Caco-2 (cell line): ENCODE results near the gene NOL4L. TPM values are rescaled to one million over a fixed set of nuclear protein-coding genes. Genes with fewer than 3 reads are reported as not detected.

Experiments
- BruUV-seq: library from RNA; stranded (reverse); fragments of 400-500 nt; replicated peaks from 2 replicates; lab custom pipeline; 2021; lab: Mats Ljungman, UMichigan
- CTCF ChIA-PET: fragments of 300-600 bp; sonication (Branson Sonifier 250); formaldehyde crosslinking; loops from one replicate; lab custom pipeline; 2022; ENCODE audit warnings: antibody characterized with exemption; lab: Charles Lee
- POLR2A ChIA-PET: fragments of 300-600 bp; sonication (Branson Sonifier 250); formaldehyde crosslinking; loops from one replicate; lab custom pipeline; 2022; ENCODE audit warnings: antibody characterized with exemption; lab: Charles Lee
- DNase-seq, 2 experiments: peaks; one replicate each; pipeline versions ENCODE4 v3.0.0 to v3.0.0-alpha.2; 2020 to 2022
- H3K27me3 ChIP-seq: replicated peaks from 2 replicates; pipeline ENCODE4 v1.6.0; 2011; ENCODE audit warnings: low read length; ENCODE audit not compliant: control insufficient read depth, insufficient read depth
- H3K36me3 ChIP-seq: 2 replicates; pipeline ENCODE4 v1.5.1; 2011; ENCODE audit warnings: low read length; ENCODE audit not compliant: control insufficient read depth, insufficient read depth
- H3K4me1 ChIP-seq: fragments of 250-450 bp; sonication (Bioruptor Pico); 2 replicates; pipeline ENCODE4 v1.5.1; 2020; ENCODE audit warnings: mild to moderate bottlenecking
- H3K4me3 ChIP-seq: 2 replicates; pipeline ENCODE4 v1.5.1; 2011; ENCODE audit warnings: low read depth, mild to moderate bottlenecking, control low read depth, low read length
- H3K9me3 ChIP-seq: fragments of 250-450 bp; sonication (Bioruptor Pico); 2 replicates; pipeline ENCODE4 v1.5.1; 2020; ENCODE audit warnings: mild to moderate bottlenecking, moderate library complexity
- H3K27ac Mint-ChIP-seq: one replicate; pipeline ENCODE4 v1.8.0; 2022; ENCODE audit warnings: mixed read lengths; ENCODE audit not compliant: unreplicated experiment
- H3K27me3 Mint-ChIP-seq: one replicate; pipeline ENCODE4 v1.8.0; 2022; ENCODE audit warnings: mixed read lengths; ENCODE audit not compliant: insufficient read depth, unreplicated experiment
- H3K36me3 Mint-ChIP-seq: one replicate; pipeline ENCODE4 v1.8.0; 2022; ENCODE audit warnings: mild to moderate bottlenecking, mixed read lengths; ENCODE audit not compliant: insufficient read depth, unreplicated experiment
- H3K4me1 Mint-ChIP-seq: one replicate; pipeline ENCODE4 v1.8.0; 2022; ENCODE audit warnings: low read depth, mixed read lengths; ENCODE audit not compliant: unreplicated experiment
- H3K4me3 Mint-ChIP-seq: one replicate; pipeline ENCODE4 v1.8.0; 2022; ENCODE audit warnings: mild to moderate bottlenecking, moderate library complexity, mixed read lengths; ENCODE audit not compliant: unreplicated experiment
- H3K9me3 Mint-ChIP-seq: one replicate; pipeline ENCODE4 v1.8.0; 2022; ENCODE audit warnings: mixed read lengths; ENCODE audit not compliant: unreplicated experiment
- CTCF ChIP-seq, 2 experiments: fragments of 200-600 bp in 1 of 2; IDR thresholded peaks; 1 replicate in 1 of 2; 2 replicates in 1 of 2; pipeline versions ENCODE4 v1.5.1 to v1.8.0; 2011 to 2022; ENCODE audit warnings: antibody characterized with exemption in 1 of 2, control low read depth in 1 of 2, inconsistent platforms in 1 of 2, low read depth in 1 of 2, low read length in 1 of 2, mild to moderate bottlenecking in 1 of 2, moderate library complexity in 1 of 2; ENCODE audit not compliant: insufficient read depth in 1 of 2, severe bottlenecking in 1 of 2, unreplicated experiment in 1 of 2
- intact Hi-C: fragments of 100-400 bp; cut with micrococcal nuclease; formaldehyde crosslinking; loops from one replicate; pipeline ENCODE4 v1.10.0; 2022; ENCODE audit not compliant: unreplicated experiment
- total RNA-seq: library from RNA; stranded (reverse); gene quantifications from 2 replicates; pipeline ENCODE4 v1.2.3, GENCODE V29; 2022

NOL4L gene
- total RNA-seq, 1 experiment from 2014 or later, result 80.9 TPM

DNA sequence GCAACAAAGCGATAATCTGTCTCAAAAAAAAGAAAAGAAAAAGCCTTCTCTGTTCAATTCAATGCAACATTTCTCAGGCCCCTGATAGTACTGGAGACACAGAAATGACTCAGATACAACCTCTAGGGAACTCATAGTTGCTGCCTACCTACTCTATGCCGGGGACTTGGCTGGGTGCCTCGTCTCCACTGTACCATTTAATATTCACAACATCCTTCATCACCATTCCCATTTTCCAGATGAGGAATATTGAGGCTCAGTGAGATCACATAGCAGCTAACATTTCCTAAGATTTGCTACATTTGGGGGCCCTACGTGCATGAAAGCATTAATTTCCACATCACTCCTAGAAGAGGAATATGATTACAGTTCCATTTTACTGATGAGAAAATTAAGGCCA, 7.5 kb downstream of the NOL4L start:
- H3K9me3 Mint-ChIP-seq, result no peaks in the 10 kb centered on the region
- no peak for DNase-seq
- no peak overlapping the region for H3K4me3 Mint-ChIP-seq
- Histone ChIP-seq H3K9me3 (no peaks in the 10 kb centered on the region), H3K36me3 (no peaks in the 10 kb centered on the region), H3K4me1 (peaks cover 37% of the 10 kb centered on the region), H3K4me3 (no peak overlapping the region), H3K27me3 (no peaks in the 10 kb centered on the region)
- H3K27ac Mint-ChIP-seq, result no peak overlapping the region
- H3K27me3 Mint-ChIP-seq, result no peaks in the 10 kb centered on the region
- BruUV-seq, result no TSS peak
- ChIA-PET POLR2A (no interaction called here), CTCF (interaction anchor here (0.5 to 1.5 kb wide), 2 partner anchors 55 to 487 kb away, joined by 3 read pairs; no protein-coding TSS in a partner anchor)
- TF ChIP-seq CTCF (IDR thresholded peaks at IDR 0.05; ENCODE audit: insufficient read depth in 1 of 2, low read depth in 1 of 2, low read length in 1 of 2, severe bottlenecking in 1 of 2, unreplicated experiment in 1 of 2), result no peak
- H3K36me3 Mint-ChIP-seq, result no peaks in the 10 kb centered on the region
- intact Hi-C loops, result no loop called here
- H3K4me1 Mint-ChIP-seq, result peaks cover 12% of the 10 kb centered on the region

DNA sequence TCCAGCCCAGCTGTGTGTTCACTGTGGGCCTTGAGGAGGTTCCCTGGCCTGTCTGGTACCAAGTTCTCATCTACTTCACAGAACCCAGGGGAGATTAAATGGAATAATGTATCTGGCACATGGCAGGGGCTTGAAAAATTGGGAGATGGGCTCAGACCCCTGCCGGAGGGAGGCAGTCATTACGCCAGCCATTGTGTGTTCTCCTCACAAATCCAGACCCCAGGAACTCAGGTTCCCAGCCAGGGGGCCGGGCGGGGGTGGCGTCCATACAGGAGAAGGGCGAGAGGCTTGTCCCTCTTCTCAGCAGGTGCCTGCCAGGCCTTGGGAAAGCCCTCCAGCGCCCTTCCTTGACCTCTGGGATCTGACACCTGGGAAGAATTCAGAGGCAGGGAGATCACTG, 8.1 kb downstream of the NOL4L start:
- no peaks in the 10 kb centered on the region for H3K27me3 Mint-ChIP-seq
- Histone ChIP-seq H3K36me3 (no peaks in the 10 kb centered on the region), H3K27me3 (no peaks in the 10 kb centered on the region), H3K9me3 (no peaks in the 10 kb centered on the region), H3K4me3 (no peak overlapping the region), H3K4me1 (peaks cover 30% of the 10 kb centered on the region)
- H3K4me3 Mint-ChIP-seq, result no peak overlapping the region
- no peaks in the 10 kb centered on the region for H3K36me3 Mint-ChIP-seq
- H3K4me1 Mint-ChIP-seq, result peaks cover 11% of the 10 kb centered on the region
- TF ChIP-seq CTCF (IDR thresholded peaks at IDR 0.05; ENCODE audit: insufficient read depth in 1 of 2, low read depth in 1 of 2, low read length in 1 of 2, severe bottlenecking in 1 of 2, unreplicated experiment in 1 of 2), result peak in 1 of 2 experiments; percentile 48
- intact Hi-C loops, result no loop called here
- no TSS peak for BruUV-seq
- DNase-seq, result no peak
- ChIA-PET CTCF (interaction anchor here (0.7 kb wide), 1 partner anchor 35 kb away, joined by 3 read pairs; no protein-coding TSS in a partner anchor), POLR2A (no interaction called here)
- no peak overlapping the region for H3K27ac Mint-ChIP-seq
- H3K9me3 Mint-ChIP-seq, result no peaks in the 10 kb centered on the region

DNA sequence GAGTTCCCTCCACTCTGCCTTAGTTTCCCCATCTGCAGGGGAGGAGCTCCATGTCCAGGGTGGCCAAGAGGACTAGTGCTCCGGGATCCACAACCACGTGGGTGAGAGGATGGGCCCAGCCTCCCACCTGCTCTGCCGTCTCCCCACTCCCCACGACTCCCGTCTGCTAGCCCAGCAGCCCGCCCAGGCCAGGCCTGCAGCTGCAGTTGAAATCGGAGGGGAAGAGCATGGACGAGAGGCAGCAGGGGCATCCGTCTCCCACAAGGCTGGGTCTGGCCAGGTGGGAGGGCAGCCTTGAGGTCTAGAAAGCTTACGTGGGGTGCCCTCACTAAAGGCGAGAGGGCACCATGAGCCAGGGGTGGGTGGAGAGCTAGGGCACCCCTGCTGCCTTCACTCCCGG, 8.6 kb downstream of the NOL4L start:
- H3K4me1 ChIP-seq, result peaks cover 26% of the 10 kb centered on the region
- ChIA-PET CTCF (interaction anchor here (0.6 to 0.7 kb wide), 2 partner anchors 35 to 404 kb away, joined by 3 read pairs; no protein-coding TSS in a partner anchor), POLR2A (no interaction called here)
- no peaks in the 10 kb centered on the region for H3K36me3 Mint-ChIP-seq
- intact Hi-C loops, result no loop called here
- H3K36me3 ChIP-seq, result no peaks in the 10 kb centered on the region
- H3K4me1 Mint-ChIP-seq, result peaks cover 6% of the 10 kb centered on the region
- TF ChIP-seq CTCF (IDR thresholded peaks at IDR 0.05; ENCODE audit: insufficient read depth in 1 of 2, low read depth in 1 of 2, low read length in 1 of 2, severe bottlenecking in 1 of 2, unreplicated experiment in 1 of 2), result no peak
- no peak overlapping the region for H3K4me3 Mint-ChIP-seq
- no peaks in the 10 kb centered on the region for H3K9me3 ChIP-seq
- no peak for DNase-seq
- no TSS peak for BruUV-seq
- no peaks in the 10 kb centered on the region for H3K9me3 Mint-ChIP-seq
- no peaks in the 10 kb centered on the region for H3K27me3 ChIP-seq
- H3K27ac Mint-ChIP-seq, result no peak overlapping the region
- H3K27me3 Mint-ChIP-seq, result no peaks in the 10 kb centered on the region
- no peak overlapping the region for H3K4me3 ChIP-seq
